Non-pigmented ciliary epithelial cell (primary cell): ENCODE measurements around the gene HOXA7.

Experiments used
- DNase-seq: peaks from one replicate; pipeline ENCODE4 v3.0.0-alpha.2; 2010; ENCODE audit warnings: low read depth

HOXA7 gene

GRCh38 chr7:27106901-27107240 lies 49.6 kb downstream of the HOXA7 start:
- DNase-seq, result no peak

GRCh38 chr7:27106181-27106900 lies 50.1 kb downstream of the HOXA7 start:
- DNase-seq, result no peak

DNA sequence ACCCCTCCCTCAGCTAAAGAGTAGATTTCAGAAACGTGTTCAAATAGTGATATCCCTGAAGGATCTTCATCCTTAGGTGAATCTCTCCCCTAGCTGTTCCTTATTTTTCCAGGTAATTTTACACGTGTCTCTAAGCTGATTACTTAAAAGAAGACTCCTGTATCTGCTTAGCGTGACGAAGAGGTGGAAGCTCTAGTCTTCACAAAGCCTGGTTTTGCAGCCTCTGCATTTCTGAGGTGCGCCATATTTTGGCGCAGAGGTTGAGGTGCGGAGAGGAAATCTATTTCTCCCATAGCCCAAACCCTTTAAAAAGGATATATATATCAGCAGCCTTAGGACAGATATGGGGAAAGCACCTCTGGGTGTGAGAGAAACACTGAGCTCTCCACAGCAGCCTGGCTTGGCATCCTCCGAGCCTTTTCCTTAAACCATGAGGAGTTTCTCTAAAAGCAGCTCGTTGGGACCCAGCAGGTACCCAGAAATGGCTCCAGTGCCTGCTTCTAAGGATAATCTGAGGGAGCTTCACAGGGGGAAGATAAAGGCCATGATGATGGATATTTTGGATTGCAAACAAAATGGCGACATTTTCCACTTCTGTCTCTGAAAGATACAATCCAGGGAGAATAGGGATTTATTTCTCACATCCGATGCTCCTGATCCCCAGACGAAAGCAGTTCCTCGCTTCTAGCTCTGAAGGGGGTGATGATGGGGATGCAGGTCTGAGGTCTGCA lies 51.0 kb downstream of the HOXA7 start:
- no peak for DNase-seq

DNA sequence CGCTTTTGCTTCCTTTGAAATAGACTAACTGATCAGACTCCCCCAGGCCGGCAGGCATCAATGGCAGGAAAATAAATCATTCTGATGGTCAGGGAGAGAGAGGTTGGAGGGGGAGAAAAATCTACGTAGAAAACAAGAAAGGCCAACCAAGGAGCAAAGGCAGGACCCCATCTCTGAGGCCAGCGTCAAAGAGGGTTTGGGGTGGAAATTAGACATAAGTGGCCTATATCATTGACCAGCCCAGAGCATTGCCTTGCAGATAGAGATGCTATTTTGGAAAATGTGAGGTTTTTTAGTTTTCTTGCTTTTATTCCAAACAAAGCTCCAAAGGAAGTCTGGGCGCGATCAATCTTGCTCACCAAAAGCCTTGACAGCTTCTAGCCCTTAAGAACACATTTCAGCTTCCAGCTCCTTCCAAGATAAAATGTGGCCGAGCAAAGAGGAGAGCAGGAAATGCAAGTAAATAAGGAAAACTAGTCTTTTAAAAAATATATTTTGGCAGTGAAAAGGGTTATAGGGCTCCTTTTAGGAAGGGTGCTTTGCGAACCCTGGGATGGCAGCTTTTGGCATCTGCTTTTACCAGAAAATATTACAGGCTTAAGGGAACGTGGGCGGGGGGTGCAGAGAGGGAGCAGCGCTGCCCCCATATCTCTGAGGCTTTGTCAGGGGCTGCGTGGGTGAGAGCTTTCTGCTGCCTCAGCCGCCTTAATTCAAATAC lies 52.0 kb downstream of the HOXA7 start:
- DNase-seq, result no peak
